Gastrocnemius medialis (tissue), 4 donors: Measurements from ENCODE around the gene SERPINA9.

Experiments
- POLR2A ChIP-seq, 2 donors: fragments of 450-650 bp; IDR thresholded peaks; one replicate each; pipeline ENCODE4 v1.6.1; 2017; ENCODE audit warnings: antibody characterized with exemption in 2 of 2, mild to moderate bottlenecking in 2 of 2, moderate library complexity in 2 of 2
- TF ChIP-seq, protein P1 (sequence below), 5 experiments: fragments of 450-650 bp in 3 of 5; fragments of 200-600 bp in 2 of 5; sonication (generic) in 2 of 5; IDR thresholded peaks in 4 of 5; conservative IDR thresholded peaks in 1 of 5; 1 replicate in 4 of 5; 2 replicates in 1 of 5; pipeline ENCODE4 v1.5.1; 2016 to 2019; ENCODE audit warnings: antibody characterized with exemption in 5 of 5, mild to moderate bottlenecking in 3 of 5, moderate library complexity in 3 of 5

DNA sequence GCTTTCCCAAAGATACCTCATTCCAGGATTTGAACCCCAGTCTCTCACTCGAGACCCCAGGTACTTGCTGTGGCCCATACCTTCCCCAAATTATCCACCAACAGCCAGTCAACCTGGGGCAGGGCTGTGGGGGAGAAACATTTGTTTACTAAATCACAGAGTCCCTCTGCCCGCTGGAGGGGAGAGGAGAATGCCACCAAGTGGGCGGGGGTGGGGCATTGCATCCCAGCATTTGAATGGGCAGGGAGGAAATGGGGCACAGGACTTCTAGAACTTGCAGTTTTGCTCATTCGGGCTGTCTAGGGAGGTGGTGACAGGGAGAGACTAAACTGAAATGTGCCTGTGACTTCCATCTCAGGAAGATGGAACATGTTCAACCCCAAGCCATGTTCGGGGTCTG, 10.9 kb upstream of the SERPINA9 start:
- TF ChIP-seq POLR2A (IDR thresholded peaks at IDR 0.05), result no peak
- TF ChIP-seq, protein P1, sequence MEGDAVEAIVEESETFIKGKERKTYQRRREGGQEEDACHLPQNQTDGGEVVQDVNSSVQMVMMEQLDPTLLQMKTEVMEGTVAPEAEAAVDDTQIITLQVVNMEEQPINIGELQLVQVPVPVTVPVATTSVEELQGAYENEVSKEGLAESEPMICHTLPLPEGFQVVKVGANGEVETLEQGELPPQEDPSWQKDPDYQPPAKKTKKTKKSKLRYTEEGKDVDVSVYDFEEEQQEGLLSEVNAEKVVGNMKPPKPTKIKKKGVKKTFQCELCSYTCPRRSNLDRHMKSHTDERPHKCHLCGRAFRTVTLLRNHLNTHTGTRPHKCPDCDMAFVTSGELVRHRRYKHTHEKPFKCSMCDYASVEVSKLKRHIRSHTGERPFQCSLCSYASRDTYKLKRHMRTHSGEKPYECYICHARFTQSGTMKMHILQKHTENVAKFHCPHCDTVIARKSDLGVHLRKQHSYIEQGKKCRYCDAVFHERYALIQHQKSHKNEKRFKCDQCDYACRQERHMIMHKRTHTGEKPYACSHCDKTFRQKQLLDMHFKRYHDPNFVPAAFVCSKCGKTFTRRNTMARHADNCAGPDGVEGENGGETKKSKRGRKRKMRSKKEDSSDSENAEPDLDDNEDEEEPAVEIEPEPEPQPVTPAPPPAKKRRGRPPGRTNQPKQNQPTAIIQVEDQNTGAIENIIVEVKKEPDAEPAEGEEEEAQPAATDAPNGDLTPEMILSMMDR (IDR thresholded peaks at IDR 0.05 in 4 of 5, conservative IDR thresholded peaks at IDR 0.05 in 1 of 5), result no peak
